GM18873 (cell line): ENCODE measurements around the gene SEC14L6.

Source experiments
- ATAC-seq: cut with Tn5 transposase; IDR thresholded peaks from one replicate; pipeline ENCODE4 v1.9.1; 2021; ENCODE audit warnings: mild to moderate bottlenecking, moderate library complexity, moderate number of reproducible peaks; ENCODE audit not compliant: unreplicated experiment, low FRiP score

The SEC14L6 gene

GRCh38 chr22:30503551-30503950 lies 43.0 kb downstream of the SEC14L6 start:
- no peak for ATAC-seq

DNA sequence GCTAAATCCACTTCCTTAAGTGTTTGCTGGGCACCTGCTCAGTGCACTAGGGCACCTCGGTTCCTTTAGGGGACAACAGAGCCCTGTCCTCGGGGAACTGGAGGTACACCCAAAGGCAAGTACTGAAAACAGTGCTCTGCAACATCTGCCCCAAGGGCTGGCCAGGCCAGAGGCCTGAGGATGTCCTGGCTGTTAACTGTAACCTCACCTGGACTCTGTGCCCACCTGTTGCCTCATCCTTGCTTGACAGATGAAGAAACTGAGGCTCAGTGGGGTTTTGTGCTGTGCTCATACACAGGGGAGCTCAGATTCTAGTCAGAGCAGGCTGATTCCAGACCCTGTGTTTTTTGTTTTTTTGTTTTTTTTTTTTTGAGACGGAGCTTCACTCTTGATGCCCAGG lies 43.6 kb downstream of the SEC14L6 start:
- ATAC-seq = no peak

DNA sequence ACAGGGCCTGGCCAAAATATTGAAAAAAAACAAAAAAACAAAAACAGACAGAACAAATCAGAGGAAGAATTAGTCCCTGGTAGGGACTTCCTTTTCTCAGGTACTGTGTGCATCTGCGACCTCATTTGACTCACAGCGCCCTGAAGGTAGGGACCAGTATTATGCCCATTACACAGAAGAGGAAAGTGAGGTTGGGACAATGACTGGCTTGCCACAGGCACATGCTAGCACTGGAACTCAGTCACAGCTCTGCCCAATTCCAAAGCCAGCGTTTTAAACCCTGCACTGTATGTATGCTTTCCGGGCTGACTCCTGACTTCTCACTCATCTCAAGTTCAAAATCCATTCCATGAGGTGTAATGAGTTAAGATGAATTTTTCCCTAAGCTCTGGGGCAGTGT lies 44.4 kb downstream of the SEC14L6 start:
- no peak for ATAC-seq

DNA sequence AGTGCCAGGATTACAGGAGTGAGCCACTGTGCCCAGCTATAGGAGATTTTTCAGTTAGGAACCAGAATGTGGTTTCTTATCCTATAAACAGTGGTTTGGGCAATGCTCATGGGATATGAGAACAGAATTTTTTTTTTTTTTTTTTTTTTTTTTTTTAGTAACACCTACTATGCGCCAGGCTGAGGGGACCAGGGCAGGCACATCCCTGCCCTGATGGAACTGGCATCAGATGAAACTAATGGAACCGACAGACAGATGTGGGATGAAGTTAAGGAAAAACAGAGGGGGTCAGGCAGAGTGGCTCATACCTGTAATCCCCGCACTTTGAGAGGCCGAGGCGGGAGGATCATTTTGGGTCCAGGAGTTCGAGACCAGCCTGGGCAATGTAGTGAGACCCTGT lies 45.9 kb downstream of the SEC14L6 start:
- no peak for ATAC-seq

GRCh38 chr22:30497466-30498150 lies 48.9 kb downstream of the SEC14L6 start:
- ATAC-seq = no peak

DNA sequence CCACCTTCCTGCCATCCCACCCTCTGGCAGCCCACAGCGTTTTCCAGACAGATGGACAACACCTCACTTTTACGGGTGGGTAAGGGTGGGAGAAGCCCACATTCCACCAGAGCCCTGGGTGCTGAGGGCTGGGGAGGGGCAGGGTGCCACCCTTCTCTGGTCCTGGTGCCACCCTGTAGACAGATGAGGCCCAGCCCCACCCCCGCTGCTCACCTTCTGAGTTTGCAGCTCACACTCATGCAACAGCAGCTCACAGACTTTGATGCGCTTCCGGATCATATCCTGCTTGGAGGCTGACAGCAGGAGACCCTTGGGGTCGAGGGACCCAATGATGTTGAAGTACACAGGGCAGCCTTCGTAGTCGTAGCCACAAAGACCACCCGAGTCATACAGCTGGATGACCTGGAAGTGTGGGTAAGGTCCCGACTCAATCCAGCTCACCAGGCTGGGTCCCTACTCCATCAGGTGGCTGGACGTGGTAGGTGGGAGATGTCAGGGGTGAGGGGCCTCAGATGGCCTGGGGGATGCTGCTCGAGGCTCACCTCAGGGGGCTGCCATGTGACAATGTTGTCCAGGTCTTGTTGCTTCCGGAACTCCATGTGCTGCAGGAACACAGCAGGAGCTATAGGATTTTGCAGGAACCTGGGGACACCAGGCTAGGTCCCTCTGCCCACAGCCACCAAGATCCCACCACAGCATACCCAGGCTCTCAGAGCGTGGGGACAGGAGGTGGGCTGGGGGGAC lies 51.3 kb downstream of the SEC14L6 start:
- no peak for ATAC-seq

DNA sequence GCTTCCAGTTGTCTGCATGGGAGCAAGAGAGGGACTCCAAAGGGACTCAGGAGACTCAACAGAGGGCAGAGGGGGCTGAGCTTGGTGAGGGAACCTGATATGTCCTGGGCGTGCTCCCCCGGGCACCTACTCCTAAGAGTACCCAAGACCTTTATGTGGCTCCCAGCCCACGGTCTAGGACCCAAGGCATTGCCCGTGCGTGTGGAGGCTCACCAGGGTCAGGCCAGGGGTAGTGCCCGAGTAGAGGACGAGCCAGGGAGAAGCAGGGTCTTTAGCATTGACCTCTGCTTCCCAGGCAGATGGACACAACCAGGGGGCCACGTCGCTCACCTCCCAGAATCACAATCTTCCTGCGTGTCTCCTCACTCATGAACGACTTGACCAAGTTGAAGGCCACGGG lies 54.4 kb downstream of the SEC14L6 start:
- ATAC-seq = no peak

DNA sequence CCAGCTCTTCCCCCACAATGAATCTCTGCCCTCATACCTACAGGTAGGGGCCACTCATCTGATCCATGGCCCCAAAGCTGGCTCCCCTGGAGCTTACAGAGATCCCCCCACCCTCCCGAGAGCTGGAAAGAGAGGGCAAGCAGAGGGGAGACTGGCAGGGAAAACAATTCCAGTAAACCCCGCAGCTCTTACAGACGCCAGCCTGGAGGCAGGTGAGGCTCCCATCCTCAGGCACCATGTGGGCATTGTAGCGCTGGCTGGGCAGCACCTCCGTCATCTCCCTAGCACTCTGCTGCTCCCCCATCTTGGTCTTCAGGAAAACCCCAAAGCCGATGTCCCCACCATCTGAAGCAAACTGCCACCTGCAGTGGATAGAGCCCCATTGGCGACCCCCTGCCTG lies 55.2 kb downstream of the SEC14L6 start:
- no peak for ATAC-seq

DNA sequence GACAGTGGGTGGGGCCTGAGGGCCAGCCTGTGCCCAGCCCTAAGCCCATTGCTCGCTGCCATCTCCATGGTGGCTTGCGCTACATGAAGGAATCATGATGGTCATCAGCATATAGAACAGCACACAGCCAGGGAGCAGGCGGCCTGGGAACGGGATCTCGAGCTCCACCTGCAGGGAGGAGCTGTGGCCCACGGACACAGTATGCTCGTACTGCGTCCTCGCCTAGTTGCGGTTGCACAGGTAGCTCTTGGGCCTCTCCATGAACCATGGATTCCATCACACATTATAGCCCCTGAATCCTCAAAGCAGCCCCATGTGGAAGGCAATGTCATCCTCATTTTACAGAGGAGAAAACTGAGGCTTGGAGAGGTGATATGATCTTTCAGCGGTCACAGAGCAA lies 56.1 kb downstream of the SEC14L6 start:
- no peak for ATAC-seq

GRCh38 chr22:30488121-30488520 lies 58.4 kb downstream of the SEC14L6 start:
- ATAC-seq = no peak

GRCh38 chr22:30486661-30487115 lies 59.9 kb downstream of the SEC14L6 start:
- ATAC-seq = no peak

- no peak for ATAC-seq
Observed at GRCh38 chr22:30486118-30486517, 60.4 kb downstream of the SEC14L6 start.

GRCh38 chr22:30485362-30485988 lies 61.1 kb downstream of the SEC14L6 start:
- ATAC-seq = no peak

GRCh38 chr22:30483169-30483568 lies 63.4 kb downstream of the SEC14L6 start:
- ATAC-seq = no peak

GRCh38 chr22:30481711-30482110 lies 64.8 kb downstream of the SEC14L6 start:
- no peak for ATAC-seq

- no peak for ATAC-seq
Observed at GRCh38 chr22:30479981-30480380, 66.6 kb downstream of the SEC14L6 start.

DNA sequence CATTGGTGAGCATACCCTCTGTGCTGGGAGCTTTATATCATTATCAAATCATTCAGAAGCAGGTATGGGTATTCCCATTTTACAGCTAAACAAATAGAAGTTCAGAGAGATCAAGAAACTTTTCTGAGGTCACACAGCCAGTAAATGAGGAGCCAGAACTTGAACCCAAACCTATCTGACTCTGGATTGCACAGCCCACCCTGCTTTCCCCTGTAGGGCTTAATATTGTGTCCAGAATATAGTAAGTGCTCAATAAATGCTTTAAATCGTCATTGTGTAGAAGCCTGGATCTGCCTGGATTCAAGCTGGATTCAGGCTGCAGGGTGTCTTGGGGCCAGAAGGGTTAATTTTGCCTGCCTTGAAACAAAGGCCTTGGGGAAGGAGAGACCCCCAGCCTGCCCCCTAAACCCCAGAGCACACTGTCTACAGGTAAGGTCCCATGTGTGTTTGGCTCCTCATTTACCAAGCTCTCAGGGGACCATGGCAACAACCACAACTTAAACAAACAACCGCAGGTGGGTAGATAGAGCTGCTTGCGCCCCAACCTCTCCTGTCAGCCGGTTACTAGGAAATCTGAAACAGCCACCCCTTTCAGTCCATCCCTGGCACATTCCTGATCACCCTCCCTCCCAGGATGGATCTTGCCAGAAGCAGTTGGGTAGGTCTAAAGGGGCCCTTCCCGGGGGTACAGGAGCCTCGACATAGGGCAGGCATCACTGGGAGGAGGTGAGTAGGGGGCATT lies 71.7 kb downstream of the SEC14L6 start:
- ATAC-seq = no peak

DNA sequence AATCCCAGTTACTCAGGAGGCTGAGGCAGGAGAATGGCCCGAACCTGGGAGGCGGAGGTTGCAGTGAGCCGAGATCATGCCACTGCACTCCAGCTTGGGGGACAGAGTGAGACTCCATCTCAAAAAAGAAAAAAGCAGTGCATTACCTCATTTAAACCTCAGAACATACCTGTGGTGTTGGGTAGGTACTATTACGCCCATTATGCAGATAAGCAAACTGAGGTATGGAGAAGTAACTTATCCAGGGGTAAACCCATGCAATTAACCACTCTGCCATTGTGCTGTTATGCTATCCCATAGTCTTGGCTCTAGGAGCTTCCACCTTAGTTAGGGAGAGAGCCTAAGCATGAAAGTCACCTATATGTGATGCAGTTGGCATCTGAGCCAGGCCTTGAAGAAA lies 72.4 kb downstream of the SEC14L6 start:
- no peak for ATAC-seq

GRCh38 chr22:30472994-30473720 lies 73.4 kb downstream of the SEC14L6 start:
- no peak for ATAC-seq
